Gastroesophageal sphincter (tissue), 4 donors: ENCODE results near the gene C12orf57. TPM values are rescaled to one million over a fixed set of nuclear protein-coding genes. Genes with fewer than 3 reads are reported as not detected.

Experiments
- ATAC-seq: fragments of 150-250 bp; one replicate; pipeline ENCODE4 v1.9.1; 2016; ENCODE audit warnings: mild to moderate bottlenecking, moderate library complexity
- H3K27ac ChIP-seq, 4 donors: fragments of 200-600 bp; sonication (generic) in 3 of 4; 1 replicate in 3 of 4; 2 replicates in 1 of 4; pipeline ENCODE4 v1.5.1; 2016 to 2019
- H3K27me3 ChIP-seq: fragments of 200-600 bp; sonication (generic); one replicate; pipeline ENCODE4 v1.5.1; 2019
- H3K36me3 ChIP-seq, 2 donors: fragments of 200-600 bp; sonication (generic); one replicate each; pipeline ENCODE4 v1.5.1; 2019; ENCODE audit warnings: control low read depth in 1 of 2
- H3K4me1 ChIP-seq, 3 donors: fragments of 200-600 bp; sonication (generic); 1 replicate in 2 of 3; 2 replicates in 1 of 3; pipeline ENCODE4 v1.5.1; 2016 to 2019; ENCODE audit warnings: control low read depth in 2 of 3
- H3K4me3 ChIP-seq, 2 donors: fragments of 200-600 bp; sonication (generic); one replicate each; pipeline ENCODE4 v1.5.1; 2019; ENCODE audit warnings: mild to moderate bottlenecking in 1 of 2, moderate library complexity in 1 of 2
- H3K9me3 ChIP-seq, 3 donors: fragments of 200-600 bp; sonication (generic); one replicate each; pipeline ENCODE4 v1.5.1; 2017 to 2019; ENCODE audit warnings: control low read depth in 2 of 3
- CTCF ChIP-seq, 4 experiments: fragments of 200-600 bp in 2 of 4; fragments of 450-650 bp in 2 of 4; sonication (generic) in 1 of 4; IDR thresholded peaks; one replicate each; pipeline ENCODE4 v1.5.1; 2017 to 2019; ENCODE audit warnings: antibody characterized with exemption in 4 of 4, mild to moderate bottlenecking in 2 of 4, moderate library complexity in 2 of 4
- EP300 ChIP-seq: sonication (generic); formaldehyde crosslinking; IDR thresholded peaks from one replicate; pipeline ENCODE4 v1.6.1; 2017; ENCODE audit warnings: antibody characterized with exemption, mild to moderate bottlenecking
- POLR2A ChIP-seq, 2 donors: fragments of 450-650 bp; IDR thresholded peaks; one replicate each; pipeline ENCODE4 v1.6.1; 2017; ENCODE audit warnings: antibody characterized with exemption in 2 of 2, mild to moderate bottlenecking in 2 of 2, moderate library complexity in 1 of 2
- POLR2AphosphoS5 ChIP-seq: sonication (generic); formaldehyde crosslinking; IDR thresholded peaks from one replicate; pipeline ENCODE4 v1.6.1; 2017; ENCODE audit warnings: antibody characterized with exemption
- WGBS, 2 donors: methylation state at CpG; one replicate each; pipeline ENCODE4 v1.1.5; 2018; ENCODE audit warnings: low coverage in 1 of 2; 5-methylcytosine and 5-hydroxymethylcytosine counted together
- total RNA-seq, 4 donors: library from RNA; depleted of rRNA; stranded (reverse); fragments of >200 nt; gene quantifications; one replicate each; pipeline ENCODE4 v1.1.0, GENCODE V29; 2016

C12orf57 gene
- total RNA-seq, 4 donors from 2014 or later, result 172 to 521 (median 367) TPM

GRCh38 chr12:6952121-6952862 is 8.5 kb downstream of the C12orf57 start:
- Histone ChIP-seq H3K4me3 (peak overlapping the region in 1 of 2 donors; percentile 43), H3K27me3 (no peaks in the 10 kb centered on the region), H3K4me1 (peaks cover 0 to 8% (median 0%) of the 10 kb centered on the region in 3 donors), H3K27ac (peak overlapping the region in 2 of 4 donors; percentile 56 to 69), H3K36me3 (peaks cover 0 to 2% of the 10 kb centered on the region in 2 donors), H3K9me3 (no peaks in the 10 kb centered on the region)
- ATAC-seq, result no peak
- TF ChIP-seq EP300, result no peak
- TF ChIP-seq POLR2AphosphoS5, result no peak
- TF ChIP-seq POLR2A (IDR thresholded peaks at IDR 0.05), result no peak
- no peak for TF ChIP-seq CTCF (IDR thresholded peaks at IDR 0.05)
- WGBS, 2 donors, result 46 to 80% methylated on average over 1 to 3 of the region's 22 CpGs

- H3K9me3 ChIP-seq, result no peaks in the 10 kb centered on the region
- no peak for TF ChIP-seq EP300
- no peak for TF ChIP-seq CTCF (IDR thresholded peaks at IDR 0.05)
- no peak for TF ChIP-seq POLR2AphosphoS5
- no peak for TF ChIP-seq POLR2A (IDR thresholded peaks at IDR 0.05)
- H3K27me3 ChIP-seq, result no peaks in the 10 kb centered on the region
- no peaks in the 10 kb centered on the region for H3K36me3 ChIP-seq
- peak overlapping the region in 1 of 2 donors; percentile 43 for H3K4me3 ChIP-seq
- peak overlapping the region in 2 of 4 donors; percentile 31 to 69 for H3K27ac ChIP-seq
- no peak for ATAC-seq
- peaks cover 0 to 8% (median 0%) of the 10 kb centered on the region in 3 donors for H3K4me1 ChIP-seq
- 80% methylated on average over 2 of the region's 15 CpGs; no CpG with 5 or more reads in 1 of the 2 donors for WGBS, 2 donors
Measured at GRCh38 chr12:6952863-6953441, 9.1 kb downstream of the C12orf57 start.

GRCh38 chr12:6953442-6954315 is 9.9 kb downstream of the C12orf57 start:
- 43 to 51% methylated on average over 10 to 13 of the region's 24 CpGs for WGBS, 2 donors
- Histone ChIP-seq H3K36me3 (no peaks in the 10 kb centered on the region), H3K4me3 (peak overlapping the region in 1 of 2 donors; percentile 43), H3K4me1 (peaks cover 0 to 13% (median 0%) of the 10 kb centered on the region in 3 donors), H3K27ac (peak overlapping the region in 2 of 4 donors; percentile 31 to 69), H3K9me3 (no peaks in the 10 kb centered on the region), H3K27me3 (no peaks in the 10 kb centered on the region)
- peak; percentile 54 for ATAC-seq
- no peak for TF ChIP-seq POLR2AphosphoS5
- no peak for TF ChIP-seq POLR2A (IDR thresholded peaks at IDR 0.05)
- TF ChIP-seq EP300, result no peak
- no peak for TF ChIP-seq CTCF (IDR thresholded peaks at IDR 0.05)

GRCh38 chr12:6954316-6955107 is 10.7 kb downstream of the C12orf57 start:
- no peaks in the 10 kb centered on the region for H3K36me3 ChIP-seq
- H3K4me1 ChIP-seq, result peaks cover 0 to 20% (median 0%) of the 10 kb centered on the region in 3 donors
- TF ChIP-seq POLR2A (IDR thresholded peaks at IDR 0.05) (no peak), CTCF (IDR thresholded peaks at IDR 0.05) (no peak), POLR2AphosphoS5 (no peak), EP300 (no peak)
- no peak overlapping the region for H3K4me3 ChIP-seq
- peak overlapping the region in 1 of 4 donors; percentile 40 for H3K27ac ChIP-seq
- H3K27me3 ChIP-seq, result no peaks in the 10 kb centered on the region
- 55 to 72% methylated on average over 2 to 6 of the region's 21 CpGs for WGBS, 2 donors
- ATAC-seq, result no peak
- no peaks in the 10 kb centered on the region for H3K9me3 ChIP-seq
